Mesenchymal stem cell (in vitro differentiated cells and primary cell): ENCODE data around the gene SALL2.

Experiments
- DNase-seq: peaks from one replicate; pipeline ENCODE4 v3.0.0-alpha.2; 2013
- H2AFZ ChIP-seq: one replicate; pipeline ENCODE4 v1.6.1; 2013; ENCODE audit warnings: low read depth, mild to moderate bottlenecking, control low read depth, inconsistent platforms, low read length, moderate library complexity
- H2AK5ac ChIP-seq: 2 replicates; pipeline ENCODE4 v1.6.1; 2013; ENCODE audit warnings: low read length, moderate library complexity, mild to moderate bottlenecking, inconsistent platforms; ENCODE audit not compliant: severe bottlenecking
- H2BK120ac ChIP-seq: one replicate; pipeline ENCODE4 v1.6.1; 2013; ENCODE audit warnings: low read depth, mild to moderate bottlenecking, inconsistent platforms, low read length, moderate library complexity
- H2BK12ac ChIP-seq, 2 experiments: one replicate each; pipeline ENCODE4 v1.6.1; 2013; ENCODE audit warnings: inconsistent platforms in 2 of 2, low read length in 2 of 2, mild to moderate bottlenecking in 2 of 2, moderate library complexity in 2 of 2, control low read depth in 1 of 2
- H2BK15ac ChIP-seq: one replicate; pipeline ENCODE4 v1.6.1; 2013; ENCODE audit warnings: mild to moderate bottlenecking, low read depth, inconsistent platforms; ENCODE audit not compliant: poor library complexity, severe bottlenecking
- H2BK5ac ChIP-seq: 2 replicates; pipeline ENCODE4 v1.6.1; 2013; ENCODE audit warnings: low read depth, mild to moderate bottlenecking, low read length, control low read depth, inconsistent platforms; ENCODE audit not compliant: poor library complexity, severe bottlenecking
- H3K14ac ChIP-seq, 2 experiments: one replicate each; pipeline ENCODE4 v1.6.1; 2013; ENCODE audit warnings: inconsistent platforms in 2 of 2, low read length in 2 of 2, control low read depth in 1 of 2, mild to moderate bottlenecking in 1 of 2, moderate library complexity in 1 of 2
- H3K18ac ChIP-seq, 2 experiments: one replicate each; pipeline ENCODE4 v1.6.1; 2013; ENCODE audit warnings: inconsistent platforms in 2 of 2, low read length in 2 of 2, control low read depth in 1 of 2, low read depth in 1 of 2, mild to moderate bottlenecking in 1 of 2
- H3K23ac ChIP-seq, 2 experiments: one replicate each; pipeline ENCODE4 v1.6.1; 2013; ENCODE audit warnings: inconsistent platforms in 2 of 2, low read length in 2 of 2, mild to moderate bottlenecking in 2 of 2, moderate library complexity in 2 of 2, control low read depth in 1 of 2
- H3K27ac ChIP-seq: 2 replicates; pipeline ENCODE4 v1.5.1; 2013; ENCODE audit warnings: mild to moderate bottlenecking, moderate library complexity, low read length, control low read depth, inconsistent platforms; ENCODE audit not compliant: poor library complexity, severe bottlenecking
- H3K27me3 ChIP-seq, 2 experiments: 2 replicates each; pipeline versions ENCODE4 v1.6.1 to v1.7.0; 2013; ENCODE audit warnings: low read length in 2 of 2, mild to moderate bottlenecking in 2 of 2, moderate library complexity in 2 of 2, control low read depth in 1 of 2, inconsistent platforms in 1 of 2; ENCODE audit not compliant: control insufficient read depth in 1 of 2, insufficient read depth in 1 of 2
- H3K36me3 ChIP-seq, 2 experiments: 2 replicates each; pipeline versions ENCODE4 v1.6.1 to v1.7.0; 2013; ENCODE audit warnings: low read length in 2 of 2, control low read depth in 1 of 2, inconsistent platforms in 1 of 2, low read depth in 1 of 2, mild to moderate bottlenecking in 1 of 2; ENCODE audit not compliant: insufficient read depth in 2 of 2, control insufficient read depth in 1 of 2
- H3K4ac ChIP-seq, 2 experiments: one replicate each; pipeline ENCODE4 v1.6.1; 2013; ENCODE audit warnings: inconsistent platforms in 2 of 2, low read length in 2 of 2, mild to moderate bottlenecking in 2 of 2, moderate library complexity in 2 of 2, control low read depth in 1 of 2, low read depth in 1 of 2
- H3K4me1 ChIP-seq: 2 replicates; pipeline ENCODE4 v1.6.1; 2013; ENCODE audit warnings: low read depth, low read length, control low read depth; ENCODE audit not compliant: control insufficient read depth, insufficient read depth
- H3K4me2 ChIP-seq: 2 replicates; pipeline ENCODE4 v1.6.1; 2013; ENCODE audit warnings: low read length, mild to moderate bottlenecking, inconsistent platforms; ENCODE audit not compliant: poor library complexity, severe bottlenecking
- H3K4me3 ChIP-seq, 2 experiments: 2 replicates each; pipeline versions ENCODE4 v1.5.1 to v1.7.0; 2013; ENCODE audit warnings: low read length in 2 of 2, mild to moderate bottlenecking in 2 of 2, control low read depth in 1 of 2, low read depth in 1 of 2; ENCODE audit not compliant: insufficient read depth in 1 of 2
- H3K79me1 ChIP-seq: replicated peaks from 2 replicates; pipeline ENCODE4 v1.6.1; 2013; ENCODE audit warnings: mild to moderate bottlenecking, control low read depth, low read length, inconsistent platforms; ENCODE audit not compliant: poor library complexity, severe bottlenecking
- H3K9ac ChIP-seq: 2 replicates; pipeline ENCODE4 v1.7.0; 2013; ENCODE audit warnings: mild to moderate bottlenecking, low read length, moderate library complexity
- H3K9me3 ChIP-seq: 2 replicates; pipeline ENCODE4 v1.7.0; 2013; ENCODE audit warnings: mild to moderate bottlenecking, low read length; ENCODE audit not compliant: control insufficient read depth
- H4K8ac ChIP-seq: one replicate; pipeline ENCODE4 v1.6.1; 2013; ENCODE audit warnings: inconsistent platforms, mild to moderate bottlenecking, low read length, moderate library complexity
- H4K91ac ChIP-seq: one replicate; pipeline ENCODE4 v1.6.1; 2013; ENCODE audit warnings: mild to moderate bottlenecking, low read length, inconsistent platforms
- WGBS: methylation state at CpG from one replicate; pipeline ENCODE4 v1.1.7; 2013; ENCODE audit warnings: mixed read lengths; 5-methylcytosine and 5-hydroxymethylcytosine counted together

SALL2 gene

GRCh38 chr14:21510735-21511657, 15.2 kb downstream of the SALL2 start, which contains the start of gene METTL3:
Gene METTL3 (minus strand): TSS chr14:21511340. CDS start chr14:21511223, 117 bp downstream.
- Histone ChIP-seq H2AFZ (peak within 1 kb of the TSS; percentile 56), H3K4me3 (peak within 1 kb of the TSS; percentile 80 to 99), H3K36me3 (peaks cover 7 to 15% of the 10 kb centered on the region in 2 experiments), H3K4me1 (no peaks in the 10 kb centered on the region), H3K79me1 (peaks cover 4% of the 10 kb centered on the region), H3K23ac (peak within 1 kb of the TSS in 1 of 2 experiments; percentile 81), H2BK5ac (no peak within 1 kb of the TSS), H2AK5ac (no peak within 1 kb of the TSS), H2BK15ac (no peak within 1 kb of the TSS), H3K18ac (peak within 1 kb of the TSS; percentile 4 to 85), H3K4ac (peak within 1 kb of the TSS in 1 of 2 experiments; percentile 62), H3K9ac (peak within 1 kb of the TSS; percentile 95), H3K9me3 (no peaks in the 10 kb centered on the region), H4K8ac (peak within 1 kb of the TSS; percentile 87), H4K91ac (peak within 1 kb of the TSS; percentile 1), H3K4me2 (peak within 1 kb of the TSS; percentile 69), H2BK120ac (no peak within 1 kb of the TSS), H3K27me3 (no peaks in the 10 kb centered on the region), H3K14ac (peak within 1 kb of the TSS in 1 of 2 experiments; percentile 10), H2BK12ac (no peak within 1 kb of the TSS), H3K27ac (peak within 1 kb of the TSS; percentile 75)
- peak; percentile 100 for DNase-seq
- under 1% methylated on average over 53 of the region's 53 CpGs for WGBS

- Histone ChIP-seq H3K14ac (no peak overlapping the region), H3K9ac (peak overlapping the region; percentile 95), H3K18ac (no peak overlapping the region), H2BK5ac (no peak overlapping the region), H2BK12ac (no peak overlapping the region), H3K27me3 (no peaks in the 10 kb centered on the region), H3K79me1 (peaks cover 4% of the 10 kb centered on the region), H3K4ac (no peak overlapping the region), H3K36me3 (peaks cover 7 to 18% of the 10 kb centered on the region in 2 experiments), H3K23ac (no peak overlapping the region), H3K4me3 (peak overlapping the region in 1 of 2 experiments; percentile 99), H4K91ac (no peak overlapping the region), H3K4me2 (no peak overlapping the region), H4K8ac (no peak overlapping the region), H2BK120ac (no peak overlapping the region), H2AFZ (no peak overlapping the region), H2AK5ac (no peak overlapping the region), H3K27ac (no peak overlapping the region), H3K9me3 (no peaks in the 10 kb centered on the region), H3K4me1 (no peaks in the 10 kb centered on the region), H2BK15ac (no peak overlapping the region)
- no peak for DNase-seq
- whole genome bisulfite sequencing, result over 99% methylated on average over 5 of the region's 6 CpGs
These were observed 16.6 kb downstream of the SALL2 start for GRCh38 chr14:21509432-21510143.

GRCh38 chr14:21506557-21506956, 19.6 kb downstream of the SALL2 start:
- H3K79me1 ChIP-seq, result peaks cover 17% of the 10 kb centered on the region
- H3K4ac ChIP-seq, result no peak overlapping the region
- H3K4me2 ChIP-seq, result no peak overlapping the region
- H3K36me3 ChIP-seq, result peaks cover 18 to 41% of the 10 kb centered on the region in 2 experiments
- no peaks in the 10 kb centered on the region for H3K4me1 ChIP-seq
- no peak overlapping the region for H3K4me3 ChIP-seq
- H2BK12ac ChIP-seq, result no peak overlapping the region
- H2BK5ac ChIP-seq, result no peak overlapping the region
- no peak overlapping the region for H2BK15ac ChIP-seq
- WGBS, result no CpG with 5 or more reads among the region's 2 CpGs
- H3K9ac ChIP-seq, result no peak overlapping the region
- no peak overlapping the region for H4K91ac ChIP-seq
- no peak overlapping the region for H3K18ac ChIP-seq
- H3K23ac ChIP-seq, result no peak overlapping the region
- H3K9me3 ChIP-seq, result no peaks in the 10 kb centered on the region
- H4K8ac ChIP-seq, result no peak overlapping the region
- no peak overlapping the region for H3K14ac ChIP-seq
- no peak overlapping the region for H2AFZ ChIP-seq
- no peak overlapping the region for H3K27ac ChIP-seq
- H2AK5ac ChIP-seq, result no peak overlapping the region
- H2BK120ac ChIP-seq, result no peak overlapping the region
- DNase-seq, result no peak
- no peaks in the 10 kb centered on the region for H3K27me3 ChIP-seq

GRCh38 chr14:21505012-21505553, 21.1 kb downstream of the SALL2 start:
- Histone ChIP-seq H2BK12ac (no peak overlapping the region), H2BK15ac (no peak overlapping the region), H3K4me1 (no peaks in the 10 kb centered on the region), H3K18ac (no peak overlapping the region), H3K9ac (peak overlapping the region; percentile 16), H3K4me3 (no peak overlapping the region), H3K79me1 (peaks cover 19% of the 10 kb centered on the region), H3K27ac (no peak overlapping the region), H3K36me3 (peaks cover 22 to 56% of the 10 kb centered on the region in 2 experiments), H4K8ac (no peak overlapping the region), H3K27me3 (no peaks in the 10 kb centered on the region), H2BK5ac (no peak overlapping the region), H2AK5ac (no peak overlapping the region), H3K23ac (no peak overlapping the region), H4K91ac (no peak overlapping the region), H2AFZ (no peak overlapping the region), H3K4me2 (no peak overlapping the region), H3K9me3 (no peaks in the 10 kb centered on the region), H2BK120ac (no peak overlapping the region), H3K4ac (no peak overlapping the region), H3K14ac (no peak overlapping the region)
- peak; percentile 37 for DNase-seq
